ENCODE results near the gene MILR1. TPM values are rescaled to one million over a fixed set of nuclear protein-coding genes. Genes with fewer than 3 reads are reported as not detected.
A peak's percentile ranks its signal among the peaks of the same experiment; 100 is the strongest.
"Not testable (repeated sequence)": the region's sequence is repeated elsewhere in the genome, so short reads cannot be mapped to it uniquely, and the experiment has no call there.

MILR1 gene
- total RNA-seq, 1 experiment from 2014 or later: 9.8 TPM

- H3K4me3 Mint-ChIP-seq (ENCODE audit: unreplicated experiment): no peak overlapping the region
- no peak for TF ChIP-seq CTCF (IDR thresholded peaks at IDR 0.05; ENCODE audit: unreplicated experiment)
- H3K27ac Mint-ChIP-seq (ENCODE audit: low read depth, unreplicated experiment): no peak overlapping the region
- POLR2A ChIA-PET: interaction anchor here (0.6 kb wide), 1 partner anchor 93 kb away, joined by 3 read pairs; no protein-coding TSS in a partner anchor
- no TSS peak for BruUV-seq (replicated peaks)
- H3K36me3 Mint-ChIP-seq (ENCODE audit: insufficient read depth, unreplicated experiment): no peaks in the 10 kb centered on the region
- no peaks in the 10 kb centered on the region for H3K27me3 Mint-ChIP-seq (ENCODE audit: insufficient read depth, unreplicated experiment)
- no peaks in the 10 kb centered on the region for H3K4me1 Mint-ChIP-seq (ENCODE audit: insufficient read depth, unreplicated experiment)
- no peaks in the 10 kb centered on the region for H3K9me3 Mint-ChIP-seq (ENCODE audit: unreplicated experiment)
- no peak for DNase-seq (ENCODE audit: unreplicated experiment)
- CTCF ChIA-PET: interaction anchor here (0.6 to 1.9 kb wide), 5 partner anchors 8 to 93 kb away, joined by 3 to 7 read pairs (median 3); no protein-coding TSS in a partner anchor
- intact Hi-C loops (cut with micrococcal nuclease): no loop called here
These were observed 36.0 kb upstream of the MILR1 start for GRCh38 chr17:64412944-64413381.

DNA sequence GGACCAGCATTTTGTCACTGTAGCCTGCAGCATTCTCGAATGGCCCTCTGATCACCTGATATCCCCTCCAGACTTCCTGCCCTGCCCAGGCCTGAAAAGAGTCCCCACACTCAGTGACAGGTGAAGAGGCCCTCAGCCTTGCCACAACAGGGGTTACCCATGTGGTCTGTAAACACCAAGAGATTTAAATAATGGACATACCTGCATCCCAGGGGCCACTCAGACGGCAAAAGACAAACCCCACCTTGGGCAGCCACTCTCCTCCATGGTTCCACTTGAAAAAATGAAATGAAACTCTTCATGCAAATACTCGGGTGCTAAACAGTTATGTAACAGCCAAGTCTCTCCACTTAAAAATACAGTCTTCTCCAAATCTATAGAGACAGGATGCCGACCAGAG lies 35.4 kb upstream of the MILR1 start:
- no peak for DNase-seq (ENCODE audit: unreplicated experiment)
- no TSS peak for BruUV-seq (replicated peaks)
- intact Hi-C loops (cut with micrococcal nuclease): no loop called here
- Mint-ChIP-seq H3K27ac (ENCODE audit: low read depth, unreplicated experiment) (no peak overlapping the region), H3K36me3 (ENCODE audit: insufficient read depth, unreplicated experiment) (no peaks in the 10 kb centered on the region), H3K4me1 (ENCODE audit: insufficient read depth, unreplicated experiment) (no peaks in the 10 kb centered on the region), H3K27me3 (ENCODE audit: insufficient read depth, unreplicated experiment) (no peaks in the 10 kb centered on the region), H3K4me3 (ENCODE audit: unreplicated experiment) (no peak overlapping the region), H3K9me3 (ENCODE audit: unreplicated experiment) (no peaks in the 10 kb centered on the region)
- POLR2A ChIA-PET: interaction anchor here (0.6 kb wide), 1 partner anchor 93 kb away, joined by 3 read pairs; no protein-coding TSS in a partner anchor
- no peak for TF ChIP-seq CTCF (IDR thresholded peaks at IDR 0.05; ENCODE audit: unreplicated experiment)
- CTCF ChIA-PET: interaction anchor here (1.9 kb wide), 1 partner anchor 94 kb away, joined by 7 read pairs; no protein-coding TSS in a partner anchor

GRCh38 chr17:64418506-64419339 lies 30.2 kb upstream of the MILR1 start:
- intact Hi-C loops (cut with micrococcal nuclease): loop anchor here (1.0 kb wide), 2 partner anchors 97 to 111 kb away; no protein-coding TSS in a partner anchor
- ChIA-PET CTCF (interaction anchor here (0.6 to 8.3 kb wide), 40 partner anchors 10 to 780 kb away, joined by 3 to 239 read pairs (median 4); partner anchors contain the start of gene POLG2), POLR2A (interaction anchor here (0.7 to 3.9 kb wide), 9 partner anchors 75 to 274 kb away, joined by 3 to 22 read pairs (median 4); partner anchors contain the start of genes CEP95, DDX5 and POLG2)
- TF ChIP-seq CTCF (IDR thresholded peaks at IDR 0.05; ENCODE audit: unreplicated experiment): peak; percentile 81
- Mint-ChIP-seq H3K4me3 (ENCODE audit: unreplicated experiment) (no peak overlapping the region), H3K27ac (ENCODE audit: low read depth, unreplicated experiment) (no peak overlapping the region), H3K9me3 (ENCODE audit: unreplicated experiment) (no peaks in the 10 kb centered on the region), H3K36me3 (ENCODE audit: insufficient read depth, unreplicated experiment) (no peaks in the 10 kb centered on the region), H3K4me1 (ENCODE audit: insufficient read depth, unreplicated experiment) (no peaks in the 10 kb centered on the region), H3K27me3 (ENCODE audit: insufficient read depth, unreplicated experiment) (no peaks in the 10 kb centered on the region)
- DNase-seq (ENCODE audit: unreplicated experiment): peak; percentile 84
- BruUV-seq (replicated peaks): no TSS peak

- H3K27ac Mint-ChIP-seq (ENCODE audit: low read depth, unreplicated experiment): no peak overlapping the region
- no peaks in the 10 kb centered on the region for H3K36me3 Mint-ChIP-seq (ENCODE audit: insufficient read depth, unreplicated experiment)
- H3K9me3 Mint-ChIP-seq (ENCODE audit: unreplicated experiment): no peaks in the 10 kb centered on the region
- ChIA-PET POLR2A (interaction anchor here (0.6 to 3.9 kb wide), 7 partner anchors 71 to 100 kb away, joined by 3 to 22 read pairs (median 6); partner anchors contain the start of genes CEP95, DDX5 and POLG2), CTCF (interaction anchor here (0.5 to 8.3 kb wide), 36 partner anchors 10 to 1582 kb away, joined by 3 to 239 read pairs (median 5); partner anchors contain the start of genes GH1 and POLG2)
- H3K27me3 Mint-ChIP-seq (ENCODE audit: insufficient read depth, unreplicated experiment): no peaks in the 10 kb centered on the region
- DNase-seq (ENCODE audit: unreplicated experiment): peak; percentile 87
- peak; percentile 73 for TF ChIP-seq CTCF (IDR thresholded peaks at IDR 0.05; ENCODE audit: unreplicated experiment)
- H3K4me1 Mint-ChIP-seq (ENCODE audit: insufficient read depth, unreplicated experiment): no peaks in the 10 kb centered on the region
- H3K4me3 Mint-ChIP-seq (ENCODE audit: unreplicated experiment): no peak overlapping the region
- BruUV-seq (replicated peaks): no TSS peak
- intact Hi-C loops (cut with micrococcal nuclease): loop anchor here (1.0 to 5.0 kb wide), 5 partner anchors 71 to 777 kb away; partner anchors contain the start of gene POLG2
These were observed 28.7 kb upstream of the MILR1 start for GRCh38 chr17:64420143-64420670.

DNA sequence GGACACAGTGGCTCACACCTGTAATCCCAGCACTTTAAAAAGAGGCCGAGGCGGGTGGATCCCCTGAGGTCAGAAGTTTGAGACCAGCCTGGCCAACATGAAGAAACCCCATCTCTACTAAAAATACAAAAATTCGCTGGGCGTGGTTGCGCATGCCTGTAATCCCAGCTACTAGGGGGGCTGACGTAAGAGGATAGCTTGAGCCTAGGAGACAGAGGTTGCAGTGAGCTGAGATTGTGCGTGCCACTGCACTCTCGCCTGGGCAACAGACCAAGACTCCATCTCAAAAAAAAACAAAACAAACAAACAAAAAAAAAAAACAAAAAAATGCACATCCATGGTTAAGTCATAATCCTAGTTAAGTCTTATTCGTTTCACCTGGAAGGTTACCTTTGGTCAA lies 26.8 kb upstream of the MILR1 start:
- H3K36me3 Mint-ChIP-seq (ENCODE audit: insufficient read depth, unreplicated experiment); BruUV-seq (replicated peaks); H3K4me1 Mint-ChIP-seq (ENCODE audit: insufficient read depth, unreplicated experiment); H3K4me3 Mint-ChIP-seq (ENCODE audit: unreplicated experiment); DNase-seq (ENCODE audit: unreplicated experiment); H3K9me3 Mint-ChIP-seq (ENCODE audit: unreplicated experiment); POLR2A ChIA-PET; H3K27me3 Mint-ChIP-seq (ENCODE audit: insufficient read depth, unreplicated experiment); H3K27ac Mint-ChIP-seq (ENCODE audit: low read depth, unreplicated experiment): not testable (repeated sequence)
- CTCF ChIA-PET: interaction anchor here (0.6 to 8.3 kb wide), 19 partner anchors 8 to 717 kb away, joined by 3 to 239 read pairs (median 4); partner anchors contain the start of genes DDX5 and POLG2
- intact Hi-C loops (cut with micrococcal nuclease): loop anchor here (5.0 kb wide), 1 partner anchor 775 kb away; no protein-coding TSS in a partner anchor
